ENCODE measurements around the gene HEXB. TPM values are rescaled to one million over a fixed set of nuclear protein-coding genes. Genes with fewer than 3 reads are reported as not detected.

HEXB gene
- total RNA-seq, 4 donors from 2014 or later = 94.2 to 204 (median 136) TPM

- DNase-seq (ENCODE audit: low spot score) (no peak), ATAC-seq (ENCODE audit: low FRiP score) (no peak)
- no peak for TF ChIP-seq CTCF (IDR thresholded peaks at IDR 0.05)
Observed at GRCh38 chr5:74657165-74657564, 27.9 kb upstream of the HEXB start.

- TF ChIP-seq CTCF (IDR thresholded peaks at IDR 0.05) = no peak
- ATAC-seq (ENCODE audit: low FRiP score) (no peak), DNase-seq (ENCODE audit: low spot score) (no peak)
Observed at GRCh38 chr5:74659172-74659571, 25.9 kb upstream of the HEXB start.

DNA sequence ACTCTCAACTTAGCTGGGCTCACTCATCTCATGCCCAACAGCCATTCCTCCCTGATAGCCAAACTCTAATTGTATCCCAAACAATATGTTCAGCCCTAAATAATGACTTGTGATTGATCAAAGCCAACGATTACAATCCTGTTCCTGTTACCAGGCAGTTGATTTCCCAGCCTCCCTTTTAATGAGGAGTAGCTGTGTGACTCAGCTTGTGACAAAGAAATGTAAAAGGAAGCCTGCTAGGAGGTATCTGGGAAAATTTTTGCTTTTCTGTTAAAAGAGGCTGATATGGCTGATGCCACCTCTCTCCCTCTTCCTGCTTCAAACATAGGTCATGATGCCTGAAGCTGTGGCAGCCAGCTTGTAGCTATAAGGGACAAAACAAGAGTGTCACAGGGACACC, 24.9 kb upstream of the HEXB start:
- DNase-seq (ENCODE audit: low spot score) (no peak), ATAC-seq (ENCODE audit: low FRiP score) (no peak)
- TF ChIP-seq CTCF (IDR thresholded peaks at IDR 0.05) = no peak

GRCh38 chr5:74660873-74661272, 24.2 kb upstream of the HEXB start:
- DNase-seq (ENCODE audit: low spot score) = no peak

GRCh38 chr5:74664551-74664950, 20.5 kb upstream of the HEXB start:
- ATAC-seq (ENCODE audit: low FRiP score) (no peak), DNase-seq (ENCODE audit: low spot score) (no peak)
- TF ChIP-seq CTCF (IDR thresholded peaks at IDR 0.05) = no peak

More at GRCh38 chr5:74660873-74661272, 24.2 kb upstream of the HEXB start:
- TF ChIP-seq CTCF (IDR thresholded peaks at IDR 0.05) = no peak
- no peak for ATAC-seq (ENCODE audit: low FRiP score)

GRCh38 chr5:74665273-74665672, 19.8 kb upstream of the HEXB start:
- TF ChIP-seq CTCF (IDR thresholded peaks at IDR 0.05) = no peak
- DNase-seq (ENCODE audit: low spot score) = no peak
- no peak for ATAC-seq (ENCODE audit: low FRiP score)

DNA sequence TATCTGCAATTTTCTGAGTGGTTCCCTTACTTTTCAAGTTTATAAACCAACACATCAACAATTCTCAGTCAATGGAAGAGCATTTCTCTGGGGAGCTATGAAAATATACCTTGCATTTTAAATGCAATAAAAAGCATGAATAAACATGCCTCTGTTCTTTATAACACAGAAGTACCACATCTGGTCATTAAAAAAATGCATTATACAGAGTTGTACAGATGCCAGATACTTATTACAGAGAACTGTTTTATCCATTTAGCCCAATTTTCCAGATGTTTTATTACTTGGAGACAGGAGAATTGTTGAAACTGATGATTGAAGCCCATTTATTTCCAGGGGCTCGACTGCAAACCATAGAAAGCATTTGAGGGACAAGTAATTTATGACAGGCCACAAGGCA, 19.2 kb upstream of the HEXB start:
- DNase-seq (ENCODE audit: low spot score) = no peak
- no peak for TF ChIP-seq CTCF (IDR thresholded peaks at IDR 0.05)
- no peak for ATAC-seq (ENCODE audit: low FRiP score)
